Measurements from ENCODE around the gene SCARB1. TPM values are rescaled to one million over a fixed set of nuclear protein-coding genes. Genes with fewer than 3 reads are reported as not detected.

The SCARB1 gene
- total RNA-seq, 2 donors from 2014 or later = 33.0 to 36.2 TPM

GRCh38 chr12:124864326-124864752 lies 675 bp upstream of the SCARB1 start:
- Histone ChIP-seq H3K36me3 (ENCODE audit: control insufficient read depth, insufficient read depth, low read length) (no peaks in the 10 kb centered on the region), H3K27me3 (ENCODE audit: control insufficient read depth, insufficient read depth, low read length, poor library complexity, severe bottlenecking) (peaks cover 6% of the 10 kb centered on the region), H3K9me3 (ENCODE audit: control insufficient read depth, low read length) (no peaks in the 10 kb centered on the region), H3K4me1 (ENCODE audit: control insufficient read depth, insufficient read depth, low read length) (no peaks in the 10 kb centered on the region), H3K27ac (ENCODE audit: low read depth, low read length) (no peak overlapping the region), H3K9ac (ENCODE audit: extremely low read depth, low read length, poor library complexity, severe bottlenecking) (no peak overlapping the region), H3K4me3 (ENCODE audit: low read length) (peak overlapping the region; percentile 60)
- Mint-ChIP-seq H3K27ac (no peak overlapping the region), H3K27me3 (ENCODE audit: insufficient read depth) (peaks cover 9% of the 10 kb centered on the region), H3K4me1 (peaks cover 18% of the 10 kb centered on the region), H3K9me3 (no peaks in the 10 kb centered on the region), H3K36me3 (ENCODE audit: low read depth) (peaks cover 2% of the 10 kb centered on the region), H3K4me3 (peak overlapping the region; percentile 69)
- 88 to 94% methylated on average over 8 to 14 of the region's 14 CpGs for WGBS, 2 experiments (ENCODE audit: insufficient coverage in 1 of 2, insufficient read length in 1 of 2)
- no peak for DNase-seq
- no peak for TF ChIP-seq CTCF (conservative IDR thresholded peaks at IDR 0.05)

GRCh38 chr12:124862768-124863415 lies 772 bp downstream of the SCARB1 start:
- H3K9ac ChIP-seq (ENCODE audit: extremely low read depth, low read length, poor library complexity, severe bottlenecking) = peak overlapping the region; percentile 66
- H3K27me3 Mint-ChIP-seq (ENCODE audit: insufficient read depth) = peaks cover 9% of the 10 kb centered on the region
- H3K36me3 Mint-ChIP-seq (ENCODE audit: low read depth) = peaks cover 3% of the 10 kb centered on the region

GRCh38 chr12:124861898-124862676 lies 1.6 kb downstream of the SCARB1 start:
- Histone ChIP-seq H3K27ac (ENCODE audit: low read depth, low read length) (no peak overlapping the region), H3K27me3 (ENCODE audit: control insufficient read depth, insufficient read depth, low read length, poor library complexity, severe bottlenecking) (peaks cover 6% of the 10 kb centered on the region), H3K4me3 (ENCODE audit: low read length) (peak overlapping the region; percentile 84), H3K9ac (ENCODE audit: extremely low read depth, low read length, poor library complexity, severe bottlenecking) (no peak overlapping the region), H3K9me3 (ENCODE audit: control insufficient read depth, low read length) (no peaks in the 10 kb centered on the region), H3K4me1 (ENCODE audit: control insufficient read depth, insufficient read depth, low read length) (no peaks in the 10 kb centered on the region), H3K36me3 (ENCODE audit: control insufficient read depth, insufficient read depth, low read length) (no peaks in the 10 kb centered on the region)
- peaks cover 9% of the 10 kb centered on the region for H3K27me3 Mint-ChIP-seq (ENCODE audit: insufficient read depth)
- peaks cover 12% of the 10 kb centered on the region for H3K4me1 Mint-ChIP-seq
- H3K9me3 Mint-ChIP-seq = no peaks in the 10 kb centered on the region
- no peak for TF ChIP-seq CTCF (conservative IDR thresholded peaks at IDR 0.05)
- H3K27ac Mint-ChIP-seq = no peak overlapping the region
- WGBS, 2 experiments (ENCODE audit: insufficient coverage in 1 of 2, insufficient read length in 1 of 2) = 90% methylated on average over 7 to 8 of the region's 8 CpGs
- peaks cover 3% of the 10 kb centered on the region for H3K36me3 Mint-ChIP-seq (ENCODE audit: low read depth)
- DNase-seq = no peak
- peak overlapping the region; percentile 69 for H3K4me3 Mint-ChIP-seq

More at GRCh38 chr12:124862768-124863415, 772 bp downstream of the SCARB1 start:
- TF ChIP-seq CTCF (conservative IDR thresholded peaks at IDR 0.05) = no peak
- Histone ChIP-seq H3K9me3 (ENCODE audit: control insufficient read depth, low read length) (no peaks in the 10 kb centered on the region), H3K4me1 (ENCODE audit: control insufficient read depth, insufficient read depth, low read length) (no peaks in the 10 kb centered on the region), H3K27me3 (ENCODE audit: control insufficient read depth, insufficient read depth, low read length, poor library complexity, severe bottlenecking) (peaks cover 6% of the 10 kb centered on the region), H3K4me3 (ENCODE audit: low read length) (peak overlapping the region; percentile 84), H3K36me3 (ENCODE audit: control insufficient read depth, insufficient read depth, low read length) (no peaks in the 10 kb centered on the region), H3K27ac (ENCODE audit: low read depth, low read length) (no peak overlapping the region)
- Mint-ChIP-seq H3K27ac (no peak overlapping the region), H3K4me1 (peaks cover 12% of the 10 kb centered on the region), H3K9me3 (no peaks in the 10 kb centered on the region), H3K4me3 (peak overlapping the region; percentile 69)
- DNase-seq = peak; percentile 77
- 19 to 20% methylated on average over 14 to 22 of the region's 22 CpGs for WGBS, 2 experiments (ENCODE audit: insufficient coverage in 1 of 2, insufficient read length in 1 of 2)

Data from endodermal cell (in vitro differentiated cells).